22Rv1 (cell line): ENCODE results near the gene NT5C1B.

Source experiments
- CTCF ChIP-seq: fragments of 450-650 bp; IDR thresholded peaks from 2 replicates; pipeline ENCODE4 v1.5.1; 2017; ENCODE audit warnings: mild to moderate bottlenecking
- ZFX ChIP-seq: fragments of 450-650 bp; IDR thresholded peaks from 2 replicates; pipeline ENCODE4 v1.6.1; 2017; ENCODE audit warnings: antibody characterized with exemption, borderline replicate concordance

- TF ChIP-seq CTCF (no peak), ZFX (no peak)
These were observed 38.2 kb downstream of the NT5C1B start for GRCh38 chr2:18551169-18551568.
